Measurements from ENCODE around the gene SNX24.

- no peak for TF ChIP-seq GATA2 (IDR thresholded peaks at IDR 0.05; ENCODE audit: low read depth, low read length)
- TF ChIP-seq GATA3 (IDR thresholded peaks at IDR 0.05; ENCODE audit: low read depth, low read length) = no peak
Observed at GRCh38 chr5:123014689-123015088, 169.3 kb downstream of the SNX24 start.

All from SH-SY5Y (cell line).